Measurements from ENCODE around the gene ITGA4. TPM values are rescaled to one million over a fixed set of nuclear protein-coding genes. Genes with fewer than 3 reads are reported as not detected.
A peak's percentile ranks its signal among the peaks of the same experiment; 100 is the strongest.

Gene ITGA4
- total RNA-seq, 1 donor, result 27.6 TPM

DNA sequence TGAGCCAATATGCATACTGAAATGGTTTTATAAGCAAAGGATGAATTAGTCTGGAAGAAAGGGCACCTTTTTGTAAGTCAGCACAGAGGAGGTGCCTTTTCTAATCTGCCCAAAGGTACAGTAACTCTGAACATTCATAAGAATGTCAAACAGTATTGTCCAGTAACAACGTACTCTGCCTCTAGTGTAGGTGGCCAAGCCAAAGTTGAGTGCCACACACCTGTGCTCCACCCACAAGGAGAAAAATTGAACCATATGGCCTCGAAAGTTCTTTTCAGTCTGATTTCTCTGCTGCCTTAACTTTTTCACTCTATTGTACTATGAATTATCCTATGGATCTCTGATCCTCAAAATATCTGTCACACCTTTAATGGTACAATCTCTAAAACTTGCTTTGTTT, 112.9 kb downstream of the ITGA4 start:
- no peak overlapping the region for H3K4me3 ChIP-seq (ENCODE audit: low read depth, low read length)
- TF ChIP-seq, protein P1, sequence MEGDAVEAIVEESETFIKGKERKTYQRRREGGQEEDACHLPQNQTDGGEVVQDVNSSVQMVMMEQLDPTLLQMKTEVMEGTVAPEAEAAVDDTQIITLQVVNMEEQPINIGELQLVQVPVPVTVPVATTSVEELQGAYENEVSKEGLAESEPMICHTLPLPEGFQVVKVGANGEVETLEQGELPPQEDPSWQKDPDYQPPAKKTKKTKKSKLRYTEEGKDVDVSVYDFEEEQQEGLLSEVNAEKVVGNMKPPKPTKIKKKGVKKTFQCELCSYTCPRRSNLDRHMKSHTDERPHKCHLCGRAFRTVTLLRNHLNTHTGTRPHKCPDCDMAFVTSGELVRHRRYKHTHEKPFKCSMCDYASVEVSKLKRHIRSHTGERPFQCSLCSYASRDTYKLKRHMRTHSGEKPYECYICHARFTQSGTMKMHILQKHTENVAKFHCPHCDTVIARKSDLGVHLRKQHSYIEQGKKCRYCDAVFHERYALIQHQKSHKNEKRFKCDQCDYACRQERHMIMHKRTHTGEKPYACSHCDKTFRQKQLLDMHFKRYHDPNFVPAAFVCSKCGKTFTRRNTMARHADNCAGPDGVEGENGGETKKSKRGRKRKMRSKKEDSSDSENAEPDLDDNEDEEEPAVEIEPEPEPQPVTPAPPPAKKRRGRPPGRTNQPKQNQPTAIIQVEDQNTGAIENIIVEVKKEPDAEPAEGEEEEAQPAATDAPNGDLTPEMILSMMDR (IDR thresholded peaks at IDR 0.05; ENCODE audit: insufficient read depth, low read length), result no peak
- no peak for DNase-seq (ENCODE audit: low read depth)

DNA sequence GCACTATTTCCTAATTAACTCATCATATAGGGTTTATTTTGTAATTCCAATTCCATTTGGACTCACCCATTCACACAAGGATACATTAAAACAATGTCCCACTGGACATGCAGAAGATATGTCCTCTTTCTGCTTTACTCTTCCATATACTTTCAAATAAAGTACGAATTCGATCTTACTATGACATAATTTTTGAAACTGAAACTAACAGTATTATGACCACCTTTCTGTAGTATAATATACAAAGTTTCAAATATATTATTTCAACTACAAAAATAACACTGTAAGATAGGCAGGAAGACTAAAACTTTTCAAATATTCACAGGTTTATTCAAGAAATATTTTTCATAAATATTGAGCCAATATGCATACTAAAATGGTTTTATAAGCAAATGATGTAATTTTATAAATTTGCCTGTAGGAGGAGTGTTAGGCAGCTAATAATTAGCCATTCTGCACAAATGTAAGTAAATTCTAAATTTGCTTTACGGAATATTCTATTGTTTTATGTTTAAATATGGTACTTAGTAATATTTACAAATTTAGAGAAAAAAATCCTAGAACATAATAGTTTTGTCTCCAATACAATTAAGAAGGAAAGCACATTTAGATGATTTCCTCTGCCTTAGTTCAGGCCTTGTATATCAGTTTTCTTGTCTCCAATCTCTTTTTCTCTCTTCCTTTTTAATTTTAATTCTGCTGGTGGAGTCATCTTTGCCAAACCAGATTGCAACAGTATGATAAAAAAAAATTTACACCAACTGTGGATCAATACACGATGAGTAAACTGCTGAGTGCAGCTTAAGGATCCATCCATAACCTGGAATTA, 113.9 kb downstream of the ITGA4 start:
- TF ChIP-seq, protein P1 (IDR thresholded peaks at IDR 0.05; ENCODE audit: insufficient read depth, low read length), result peak; percentile 45
- H3K4me3 ChIP-seq (ENCODE audit: low read depth, low read length), result no peak overlapping the region
- DNase-seq (ENCODE audit: low read depth), result peak; percentile 34

DNA sequence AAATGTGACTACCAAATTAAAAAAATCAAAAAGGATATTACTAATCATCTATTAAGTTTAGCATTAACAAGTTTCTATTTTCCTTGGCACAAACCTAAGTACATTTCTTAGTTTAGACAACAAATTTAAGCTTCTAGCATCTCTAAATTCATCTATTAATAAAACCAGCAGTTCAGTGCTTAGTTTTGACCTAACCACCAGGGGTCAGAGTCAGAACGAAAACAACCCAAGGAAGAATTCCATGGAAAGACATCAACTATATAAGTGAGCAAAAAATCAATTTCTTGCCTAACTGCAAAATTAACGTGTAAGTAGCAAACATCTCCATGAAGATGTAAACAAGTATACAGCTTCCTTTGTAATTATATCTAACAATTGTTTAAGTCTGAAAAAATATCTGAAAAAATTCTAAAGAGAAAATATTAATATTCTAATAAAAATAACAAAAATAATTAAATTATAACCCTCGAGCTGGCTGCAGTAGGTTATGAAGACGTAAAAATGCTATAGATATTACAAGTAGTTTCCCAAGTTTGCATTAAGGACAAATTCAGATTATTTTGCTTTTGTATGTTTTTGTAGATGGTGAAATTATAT, 116.1 kb downstream of the ITGA4 start:
- TF ChIP-seq, protein P1 (IDR thresholded peaks at IDR 0.05; ENCODE audit: insufficient read depth, low read length), result peak; percentile 58
- no peak overlapping the region for H3K4me3 ChIP-seq (ENCODE audit: low read depth, low read length)
- peak; percentile 65 for DNase-seq (ENCODE audit: low read depth)

DNA sequence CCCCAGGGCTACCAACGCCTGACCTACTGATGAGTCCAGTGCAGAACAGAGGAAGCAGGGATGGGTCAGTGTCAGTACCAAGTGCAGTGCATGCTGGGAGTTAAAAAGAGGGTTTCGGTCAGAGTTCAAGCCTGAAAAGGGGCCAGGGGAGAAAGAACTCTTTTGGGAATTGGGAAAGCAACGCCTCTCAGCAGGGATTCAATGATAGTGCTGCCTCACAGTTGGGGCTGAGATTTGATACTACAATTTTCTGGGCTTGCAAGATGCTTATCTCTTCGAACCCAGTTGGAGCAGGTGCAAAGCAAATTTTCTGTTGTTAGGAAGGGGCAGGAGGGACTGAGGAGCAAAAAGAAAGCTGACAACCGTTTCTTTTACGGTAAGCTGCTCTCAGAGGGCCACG, 117.1 kb downstream of the ITGA4 start:
- H3K4me3 ChIP-seq (ENCODE audit: low read depth, low read length), result no peak overlapping the region
- DNase-seq (ENCODE audit: low read depth), result no peak
- TF ChIP-seq, protein P1 (IDR thresholded peaks at IDR 0.05; ENCODE audit: insufficient read depth, low read length), result no peak

DNA sequence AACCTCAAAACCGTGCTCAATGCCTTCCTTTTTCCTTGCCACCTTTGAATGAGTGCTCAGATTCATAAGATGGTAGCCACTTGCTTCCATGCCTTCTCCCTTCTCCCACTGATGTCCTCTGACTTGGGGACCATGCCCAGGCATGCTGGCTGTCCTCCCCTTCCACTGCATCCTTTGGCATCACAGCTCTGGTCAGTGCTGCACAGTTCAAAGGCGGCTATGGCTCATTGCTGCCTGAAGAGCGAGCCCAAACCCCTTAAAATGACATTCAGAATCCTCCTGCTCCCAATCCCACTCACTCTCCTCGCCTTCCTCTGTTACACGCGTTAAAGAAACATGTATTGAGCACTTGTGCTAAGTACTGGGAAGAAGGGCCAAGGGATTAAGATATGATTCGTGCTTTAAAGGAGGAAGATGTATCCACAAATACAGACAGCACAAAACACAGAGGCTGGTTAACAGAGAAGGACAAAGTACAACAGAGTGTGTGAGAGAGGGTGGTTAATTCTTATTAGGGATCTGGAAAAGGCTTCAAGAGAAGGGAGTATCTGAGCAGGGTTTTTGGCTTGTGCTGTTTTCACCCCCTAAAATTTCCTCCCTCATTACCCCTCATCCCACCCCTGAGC, 118.0 kb downstream of the ITGA4 start:
- H3K4me3 ChIP-seq (ENCODE audit: low read depth, low read length), result no peak overlapping the region
- TF ChIP-seq, protein P1 (IDR thresholded peaks at IDR 0.05; ENCODE audit: insufficient read depth, low read length), result no peak
- no peak for DNase-seq (ENCODE audit: low read depth)

DNA sequence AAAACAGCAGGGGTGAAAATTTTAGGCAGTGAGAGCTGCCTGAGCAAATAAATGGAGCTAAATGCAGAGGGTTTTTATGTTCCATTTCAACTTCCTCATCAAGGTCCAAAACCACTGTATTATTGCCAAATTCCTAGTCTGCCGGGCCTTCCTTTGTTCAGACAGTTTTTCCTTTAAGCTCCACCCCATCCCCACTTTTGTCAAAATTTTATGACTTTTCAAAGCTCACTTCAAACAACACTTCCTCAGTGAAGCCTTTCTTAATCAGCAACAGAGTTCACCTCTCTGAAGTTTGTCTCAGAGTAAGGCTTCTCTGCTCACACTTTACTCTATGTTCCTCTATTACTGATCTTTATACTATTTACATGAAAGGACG, 118.5 kb downstream of the ITGA4 start:
- H3K4me3 ChIP-seq (ENCODE audit: low read depth, low read length), result no peak overlapping the region
- no peak for DNase-seq (ENCODE audit: low read depth)
- TF ChIP-seq, protein P1 (IDR thresholded peaks at IDR 0.05; ENCODE audit: insufficient read depth, low read length), result no peak

All from fibroblast of the aortic adventitia (primary cell).